NCI-H2171 treated with DMSO at 0.1 percent for 48 hours (cell line): ENCODE data around the gene APOBEC3F.
"Not testable (repeated sequence)": the region's sequence is repeated elsewhere in the genome, so short reads cannot be mapped to it uniquely, and the experiment has no call there.

Source experiments
- DNase-seq: peaks from one replicate; lab custom pipeline; 2025; lab: John Stamatoyannopoulos, UW

The APOBEC3F gene

DNA sequence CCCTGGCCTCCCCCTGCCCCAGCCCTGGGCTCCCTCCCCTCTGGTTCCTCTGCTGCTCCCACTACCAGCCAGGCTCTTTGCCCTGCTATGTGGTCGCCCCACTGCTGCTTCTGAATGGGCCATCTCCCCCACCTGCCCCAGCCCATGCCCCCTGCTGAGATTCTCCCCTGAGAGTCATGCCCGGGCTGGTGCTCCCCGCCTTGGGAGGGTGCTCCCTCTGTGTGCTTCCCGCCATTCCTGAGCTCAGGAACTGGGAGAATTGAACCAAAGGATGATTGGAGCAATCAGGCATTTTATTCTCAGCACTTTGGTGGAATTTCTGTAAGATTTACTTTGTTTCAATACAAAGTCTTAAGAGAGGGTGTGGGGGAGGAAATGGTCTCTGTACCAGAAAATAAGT, 12.9 kb upstream of the APOBEC3F start:
- no peak for DNase-seq

DNA sequence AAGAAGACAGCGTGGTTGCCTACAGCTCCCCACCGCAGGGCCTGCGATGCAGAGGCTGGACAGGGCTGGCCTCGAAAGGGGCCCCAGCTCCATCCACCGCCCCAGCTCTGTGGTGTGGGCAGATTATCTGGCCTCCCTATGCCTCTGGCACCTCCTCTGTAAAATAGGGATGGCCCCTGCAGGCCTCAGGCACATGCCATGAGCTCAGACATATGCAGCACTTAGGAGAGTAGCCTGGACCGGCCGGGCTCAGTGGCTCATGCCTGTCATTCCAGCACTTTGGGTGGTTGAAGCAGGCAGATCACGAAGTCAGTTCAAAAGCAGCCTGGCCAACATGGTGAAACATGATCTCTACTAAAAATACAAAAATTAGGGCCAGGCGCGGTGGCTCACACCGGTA, 12.4 kb upstream of the APOBEC3F start:
- no peak for DNase-seq

DNA sequence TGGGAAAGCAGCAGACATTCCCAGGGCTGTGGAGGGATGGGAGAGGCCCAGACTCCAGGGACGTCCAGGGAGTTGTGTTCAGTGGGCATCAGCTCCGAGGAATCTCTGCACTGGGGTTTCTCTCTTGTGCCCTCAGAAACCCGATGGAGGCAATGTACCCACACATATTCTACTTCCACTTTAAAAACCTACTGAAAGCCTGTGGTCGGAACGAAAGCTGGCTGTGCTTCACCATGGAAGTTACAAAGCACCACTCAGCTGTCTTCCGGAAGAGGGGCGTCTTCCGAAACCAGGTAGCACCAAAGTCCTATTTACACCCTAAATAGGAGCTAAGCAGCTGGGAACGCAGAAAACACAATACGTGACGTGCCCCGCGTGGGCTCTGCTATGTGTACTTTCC, 11.4 kb upstream of the APOBEC3F start:
- DNase-seq = no peak

DNA sequence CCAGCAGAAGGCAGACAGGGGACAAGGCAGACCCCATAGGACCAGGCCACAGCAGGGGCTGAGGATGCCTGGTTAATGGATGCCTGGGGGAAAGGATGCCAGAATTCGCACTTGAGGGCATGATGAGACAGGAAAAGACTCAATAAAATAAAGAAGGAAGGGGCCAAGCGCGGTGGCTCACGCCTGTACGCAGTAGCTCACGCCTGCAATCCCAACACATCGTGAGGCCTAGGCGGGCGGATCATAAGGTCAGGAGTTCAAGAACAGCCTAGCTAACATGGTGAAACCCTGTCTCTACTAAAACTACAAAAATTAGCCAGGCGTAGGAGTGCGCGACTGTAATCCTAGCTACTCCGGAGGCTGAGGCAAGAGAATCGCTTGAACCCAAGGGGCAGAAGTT, 10.0 kb upstream of the APOBEC3F start:
- no peak for DNase-seq

DNA sequence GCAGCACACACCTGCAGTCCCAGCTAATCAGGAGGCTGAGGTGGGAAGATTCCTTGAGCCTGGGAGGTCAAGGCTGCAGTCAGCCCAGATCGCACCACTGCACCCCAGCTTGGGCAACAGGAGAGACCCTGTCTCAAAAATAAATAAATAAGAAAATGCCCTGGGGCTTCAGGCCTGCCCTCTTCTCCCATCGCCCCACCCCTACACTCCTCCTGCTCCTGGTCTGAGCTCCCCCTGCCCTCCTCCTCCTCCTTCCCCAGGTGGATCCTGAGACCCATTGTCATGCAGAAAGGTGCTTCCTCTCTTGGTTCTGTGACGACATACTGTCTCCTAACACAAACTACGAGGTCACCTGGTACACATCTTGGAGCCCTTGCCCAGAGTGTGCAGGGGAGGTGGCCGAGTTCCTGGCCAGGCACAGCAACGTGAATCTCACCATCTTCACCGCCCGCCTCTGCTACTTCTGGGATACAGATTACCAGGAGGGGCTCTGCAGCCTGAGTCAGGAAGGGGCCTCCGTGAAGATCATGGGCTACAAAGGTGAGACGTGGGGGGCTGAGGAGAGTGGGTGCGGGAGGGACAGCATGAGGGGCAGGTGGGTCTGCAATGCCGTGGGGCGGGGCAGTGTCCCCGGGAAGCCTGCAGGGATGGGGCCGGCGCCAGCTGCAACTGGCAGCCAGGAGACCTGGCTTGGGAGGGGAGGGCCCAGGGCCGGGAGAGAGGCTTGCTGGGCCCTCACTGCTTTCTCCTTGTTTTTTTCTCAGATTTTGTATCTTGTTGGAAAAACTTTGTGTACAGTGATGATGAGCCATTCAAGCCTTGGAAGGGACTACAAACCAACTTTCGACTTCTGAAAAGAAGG, 9.0 kb upstream of the APOBEC3F start:
- DNase-seq = not testable (repeated sequence)

DNA sequence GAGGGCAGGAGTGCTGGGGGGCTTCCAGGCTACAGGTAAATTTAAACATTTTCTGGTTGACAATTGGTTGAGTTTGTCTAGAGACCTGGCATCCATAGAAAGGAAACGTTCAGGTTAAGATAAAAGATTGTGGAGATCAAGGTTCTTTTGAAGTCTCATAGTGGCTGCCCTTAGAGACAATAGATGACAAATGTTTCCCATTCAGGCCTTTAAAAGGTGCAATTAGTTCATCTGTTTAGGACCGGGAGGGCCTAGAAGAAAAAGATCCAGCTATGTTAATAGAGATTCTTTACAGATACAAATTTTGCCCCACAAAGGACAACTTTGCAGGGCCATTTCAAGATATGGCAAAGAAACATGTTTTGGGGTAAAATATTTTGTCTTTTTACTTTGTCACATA, 3.6 kb upstream of the APOBEC3F start:
- not testable (repeated sequence) for DNase-seq

DNA sequence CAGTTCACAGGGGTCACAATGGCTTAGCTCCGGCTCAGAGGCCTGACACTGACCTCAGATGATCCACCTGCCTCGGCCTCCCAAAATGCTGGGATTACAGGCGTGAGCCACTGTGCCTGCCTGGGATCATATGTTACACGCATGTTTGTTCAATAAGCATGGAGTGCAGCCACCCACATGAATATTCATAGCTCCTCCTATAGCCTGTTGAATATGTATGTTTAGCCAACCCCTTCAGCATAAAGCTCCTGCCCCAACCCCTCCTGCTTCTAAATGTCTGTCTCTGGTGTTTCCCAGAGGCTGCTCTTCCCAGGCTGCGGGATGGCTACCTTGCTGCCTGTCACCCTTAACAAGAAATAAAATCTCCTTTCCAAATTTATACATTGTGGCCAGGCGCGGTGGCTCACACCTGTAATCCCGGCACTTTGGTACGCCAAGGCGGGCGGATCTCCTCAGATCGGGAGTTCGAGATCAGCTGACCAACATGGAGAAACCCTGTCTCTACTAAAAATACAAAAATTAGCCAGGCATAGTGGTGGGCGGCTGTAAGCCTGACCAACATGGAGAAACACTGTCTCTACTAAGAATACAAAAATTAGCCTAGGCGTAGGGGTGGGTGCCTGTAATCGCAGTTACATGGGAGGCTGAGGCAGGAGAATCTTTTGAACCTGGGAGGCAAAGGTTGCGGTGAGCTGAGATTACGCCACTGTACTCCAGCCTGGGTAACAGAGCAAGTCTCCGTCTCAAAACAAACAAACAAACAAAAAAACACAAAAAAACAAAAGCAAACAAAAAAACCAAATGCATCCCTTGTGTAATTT, 1.1 kb upstream of the APOBEC3F start:
- DNase-seq = no peak

DNA sequence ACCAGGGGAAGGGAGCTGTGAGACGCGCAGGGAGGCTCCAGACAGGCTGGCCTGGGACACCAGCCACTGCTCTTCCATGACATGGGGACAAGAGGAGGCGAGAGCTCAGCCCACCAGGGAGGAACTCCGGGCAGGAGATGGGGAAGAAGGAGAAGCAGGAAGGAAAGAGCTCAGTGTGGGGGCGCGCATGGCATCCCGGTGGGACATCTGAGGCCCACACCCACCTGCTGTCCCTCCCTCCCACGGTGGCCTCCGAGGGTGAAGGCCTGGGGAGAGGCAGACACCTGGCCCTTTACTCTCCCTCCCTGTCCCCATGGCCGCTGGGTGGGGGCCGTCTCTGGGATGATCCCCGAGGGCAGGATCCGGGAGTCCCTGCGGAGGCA, 518 bp upstream of the APOBEC3F start:
- not testable (repeated sequence) for DNase-seq

DNA sequence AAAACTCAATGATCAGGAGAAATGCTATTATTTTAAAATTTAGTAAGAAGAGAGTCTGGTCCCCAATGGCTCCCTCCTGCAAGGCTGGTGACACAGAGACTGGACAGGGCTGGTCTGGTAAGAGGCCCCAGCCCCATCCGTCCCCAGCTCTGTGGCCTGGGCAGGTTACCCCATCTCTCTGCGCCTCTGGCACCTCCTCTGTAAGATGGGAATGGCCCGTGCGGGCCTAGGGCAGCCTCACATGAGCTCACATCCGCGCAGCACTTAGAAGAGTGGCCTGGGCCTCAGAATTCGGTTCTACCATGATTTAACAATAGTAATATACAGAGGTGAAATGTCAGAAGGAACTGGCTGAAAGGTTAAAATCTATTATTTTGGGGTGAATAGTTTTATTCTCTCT, 1.2 kb downstream of the APOBEC3F start:
- DNase-seq = no peak

DNA sequence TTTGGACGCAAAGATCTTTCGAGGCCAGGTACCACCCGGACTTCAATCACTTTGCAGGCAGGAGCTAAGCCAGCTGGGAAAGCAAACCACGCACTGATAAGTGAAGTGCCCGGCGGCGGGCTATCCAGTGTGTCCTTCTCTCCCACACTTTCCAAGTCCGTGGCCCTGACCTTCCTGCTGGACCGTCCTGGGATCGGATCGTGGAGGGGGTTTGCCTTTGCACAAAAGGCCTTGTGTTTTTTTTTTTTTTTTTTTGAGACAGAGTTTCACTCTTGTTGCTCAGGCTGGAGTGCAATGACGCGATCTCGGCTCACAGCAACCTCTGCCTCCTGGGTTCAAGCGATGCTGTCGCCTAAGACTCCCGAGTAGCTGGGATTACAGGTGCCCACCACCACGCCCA, 2.4 kb downstream of the APOBEC3F start:
- DNase-seq = not testable (repeated sequence)

DNA sequence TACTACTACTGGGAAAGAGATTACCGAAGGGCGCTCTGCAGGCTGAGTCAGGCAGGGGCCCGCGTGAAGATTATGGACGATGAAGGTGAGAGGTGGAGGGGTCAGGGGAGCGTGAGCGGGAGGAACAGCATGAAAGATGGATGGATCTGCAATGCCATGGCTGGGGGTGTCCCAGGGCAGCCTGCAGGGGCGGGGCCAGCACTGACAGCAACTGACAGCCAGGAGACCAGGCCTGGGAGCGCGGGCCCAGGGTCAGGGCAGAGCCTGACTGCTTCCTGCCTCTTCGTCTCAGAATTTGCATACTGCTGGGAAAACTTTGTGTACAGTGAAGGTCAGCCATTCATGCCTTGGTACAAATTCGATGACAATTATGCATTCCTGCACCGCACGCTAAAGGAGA, 4.5 kb downstream of the APOBEC3F start:
- not testable (repeated sequence) for DNase-seq

DNA sequence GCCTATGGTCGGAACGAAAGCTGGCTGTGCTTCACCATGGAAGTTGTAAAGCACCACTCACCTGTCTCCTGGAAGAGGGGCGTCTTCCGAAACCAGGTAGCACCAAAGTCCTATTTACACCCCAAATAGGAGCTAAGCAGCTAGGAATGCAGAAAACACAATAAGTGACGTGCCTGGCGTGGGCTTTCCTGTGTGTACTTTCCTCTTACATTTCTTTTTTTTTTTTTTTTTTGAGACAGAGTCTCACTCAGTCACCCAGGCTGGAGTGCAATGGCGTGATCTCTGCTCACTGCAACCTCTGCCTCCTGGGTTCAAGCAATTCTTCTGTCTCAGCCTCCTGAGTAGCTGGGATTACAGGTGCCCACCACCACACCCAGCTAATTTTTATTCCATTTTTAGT, 8.8 kb downstream of the APOBEC3F start:
- DNase-seq = not testable (repeated sequence)

DNA sequence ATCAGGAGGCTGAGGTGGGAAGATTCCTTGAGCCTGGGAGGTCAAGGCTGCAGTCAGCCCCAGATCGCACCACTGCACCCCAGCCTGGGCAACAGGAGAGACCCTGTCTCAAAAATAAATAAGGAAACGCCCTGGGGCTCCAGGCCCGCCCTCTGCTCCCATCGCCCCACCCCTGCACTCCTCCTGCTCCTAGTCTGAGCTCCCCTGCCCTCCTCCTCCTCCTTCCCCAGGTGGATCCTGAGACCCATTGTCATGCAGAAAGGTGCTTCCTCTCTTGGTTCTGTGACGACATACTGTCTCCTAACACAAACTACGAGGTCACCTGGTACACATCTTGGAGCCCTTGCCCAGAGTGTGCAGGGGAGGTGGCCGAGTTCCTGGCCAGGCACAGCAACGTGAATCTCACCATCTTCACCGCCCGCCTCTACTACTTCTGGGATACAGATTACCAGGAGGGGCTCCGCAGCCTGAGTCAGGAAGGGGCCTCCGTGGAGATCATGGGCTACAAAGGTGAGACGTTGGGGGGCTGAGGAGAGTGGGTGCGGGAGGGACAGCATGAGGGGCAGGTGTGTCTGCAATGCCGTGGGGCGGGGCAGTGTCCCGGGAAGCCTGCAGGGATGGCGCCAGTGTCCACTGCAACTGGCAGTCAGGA, 11.3 kb downstream of the APOBEC3F start:
- not testable (repeated sequence) for DNase-seq

DNA sequence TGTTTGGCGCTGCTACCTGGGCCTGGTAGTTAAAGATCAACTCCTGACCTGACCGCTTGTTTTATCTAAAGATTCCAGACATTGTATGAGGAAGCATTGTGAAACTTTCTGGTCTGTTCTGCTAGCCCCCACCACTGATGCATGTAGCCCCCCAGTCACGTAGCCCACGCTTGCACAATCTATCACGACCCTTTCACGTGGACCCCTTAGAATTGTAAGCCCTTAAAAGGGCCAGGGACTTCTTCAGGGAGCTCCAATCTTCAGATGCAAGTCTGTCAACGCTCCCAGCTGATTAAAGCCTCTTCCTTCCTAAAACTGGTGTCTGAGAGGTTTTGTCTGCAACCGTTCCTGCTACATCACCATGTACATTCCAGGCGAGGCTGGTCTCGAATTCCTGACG, 15.0 kb downstream of the APOBEC3F start:
- DNase-seq = no peak

DNA sequence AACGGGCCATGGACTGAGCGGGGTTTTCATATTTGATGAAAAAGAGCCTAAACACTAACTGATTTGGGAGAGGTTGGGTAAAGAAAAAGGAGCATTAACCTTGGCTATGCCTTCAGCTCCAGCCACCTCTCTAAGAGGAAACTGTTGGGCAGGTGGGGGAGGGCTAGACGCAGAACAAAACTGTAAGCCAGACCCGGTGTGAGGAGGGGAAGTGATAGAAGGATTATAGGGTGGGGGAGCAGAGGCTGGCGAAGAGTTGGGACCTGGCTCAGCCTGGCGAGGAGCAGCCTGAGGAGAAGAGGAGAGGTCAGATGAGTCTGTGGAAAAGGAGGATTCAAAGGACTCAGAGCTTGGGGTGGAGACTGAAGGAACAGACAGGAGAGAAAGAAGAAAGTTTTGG, 20.6 kb downstream of the APOBEC3F start:
- DNase-seq = not testable (repeated sequence)

DNA sequence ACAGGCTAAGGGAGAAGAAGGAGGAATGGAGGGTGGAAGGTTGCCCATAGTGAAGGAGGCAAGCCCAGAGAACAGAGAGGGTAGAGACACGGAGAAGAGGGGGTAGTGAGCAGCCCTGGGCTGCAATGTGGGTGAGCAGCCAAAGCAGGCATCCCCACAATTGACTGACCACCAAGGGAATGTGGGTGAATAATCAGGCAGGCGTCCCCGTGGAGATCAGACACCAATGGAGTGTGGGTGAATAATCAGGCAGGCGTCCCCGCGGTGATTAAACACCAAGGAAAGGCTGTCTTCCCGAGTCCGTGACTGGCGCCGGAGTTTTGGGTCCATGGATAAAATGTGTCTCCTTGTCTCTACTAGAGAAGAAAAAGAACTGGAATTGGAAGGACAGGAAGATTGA, 21.3 kb downstream of the APOBEC3F start:
- not testable (repeated sequence) for DNase-seq

DNA sequence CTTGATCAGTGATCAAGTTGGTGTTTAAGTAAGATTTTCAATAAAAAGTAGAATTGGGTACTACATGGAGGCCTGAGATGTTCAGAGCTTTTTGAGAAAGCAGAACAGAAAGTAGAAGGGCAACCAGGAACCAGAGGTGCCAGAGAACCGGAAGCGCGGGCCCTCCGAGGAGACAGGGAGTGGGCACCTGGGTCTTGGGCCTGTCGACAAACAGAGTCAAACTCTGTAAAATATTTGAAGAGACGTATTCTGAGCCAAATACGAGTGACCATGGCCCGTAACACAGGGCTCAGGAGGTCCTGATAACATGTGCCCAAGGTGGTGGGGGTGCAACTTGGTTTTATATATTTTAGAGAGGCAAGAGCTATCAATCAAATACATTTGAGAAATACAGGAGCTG, 23.2 kb downstream of the APOBEC3F start:
- DNase-seq = not testable (repeated sequence)

DNA sequence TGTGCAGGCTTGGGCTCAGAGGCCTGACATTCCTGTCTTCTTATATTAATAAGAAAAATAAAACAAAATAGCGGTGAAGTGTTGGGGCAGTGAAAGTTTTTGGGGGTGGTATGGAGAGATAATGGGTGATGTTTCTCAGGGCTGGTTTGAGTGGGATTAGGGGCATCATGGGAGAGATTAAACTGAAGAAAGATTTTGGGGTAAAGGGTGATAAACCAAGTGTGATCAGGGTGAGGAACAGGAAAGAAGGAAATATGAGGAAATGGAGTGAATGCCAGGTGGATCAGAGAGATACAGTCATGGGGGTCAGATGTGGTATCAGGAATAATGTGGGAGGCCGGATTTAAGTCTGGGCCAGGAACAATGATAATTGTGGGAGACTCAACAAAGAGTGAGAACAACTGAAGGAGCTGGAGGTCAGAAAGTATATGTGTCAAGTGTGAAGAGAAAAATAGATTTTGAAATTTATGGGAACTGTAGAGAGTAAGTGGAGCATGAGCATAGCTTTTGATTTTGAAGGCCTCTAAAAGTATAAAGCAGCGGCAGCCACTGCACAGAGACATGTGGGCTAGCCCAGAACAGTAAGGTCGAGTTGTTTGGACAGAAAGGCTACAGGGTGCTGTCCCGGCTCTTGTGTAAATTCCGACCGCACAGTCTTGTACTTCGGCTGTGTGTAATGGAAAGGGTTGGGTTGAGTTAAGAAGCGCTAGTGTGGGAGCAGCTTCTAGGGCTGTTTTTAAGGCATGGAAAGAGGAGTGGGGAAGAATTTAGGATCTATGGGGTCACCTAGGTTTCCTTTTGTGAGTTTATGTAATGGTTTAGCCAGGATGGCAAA, 26.0 kb downstream of the APOBEC3F start:
- not testable (repeated sequence) for DNase-seq

DNA sequence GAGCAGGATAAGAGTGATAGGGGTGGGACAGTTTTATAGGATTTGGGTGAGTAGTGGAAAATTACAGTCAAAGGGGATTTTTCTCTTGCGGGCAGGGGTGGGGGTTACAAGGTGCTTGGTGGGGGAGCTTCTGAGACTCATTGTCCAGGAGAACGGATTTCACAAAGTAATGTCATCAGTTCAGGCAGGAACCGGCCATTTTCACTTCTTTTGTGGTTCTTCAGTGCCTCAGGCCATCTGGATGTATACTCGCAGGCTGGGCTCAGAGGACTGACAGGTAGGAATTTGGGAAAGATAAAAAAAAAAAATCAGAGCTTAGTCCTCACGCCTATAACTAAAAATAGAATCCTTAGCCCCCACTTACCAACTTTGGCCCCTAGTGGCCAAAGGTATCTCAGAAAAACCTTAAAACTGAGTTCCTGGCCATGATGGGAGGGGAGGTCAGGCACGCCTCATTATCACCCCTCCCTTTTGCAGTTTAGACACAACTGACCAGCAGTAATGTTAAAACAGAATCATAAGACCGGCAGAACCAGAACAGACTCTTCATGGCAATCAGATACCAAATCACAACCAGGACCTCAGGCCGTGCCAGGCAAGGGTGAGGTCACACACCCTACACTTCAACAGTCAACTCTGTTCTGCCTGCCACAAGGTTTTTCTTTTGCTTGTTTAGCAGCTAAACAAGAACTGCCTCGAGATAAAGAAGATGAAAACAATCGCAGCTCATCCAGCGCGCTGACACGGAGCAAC, 27.5 kb downstream of the APOBEC3F start:
- DNase-seq = no peak

DNA sequence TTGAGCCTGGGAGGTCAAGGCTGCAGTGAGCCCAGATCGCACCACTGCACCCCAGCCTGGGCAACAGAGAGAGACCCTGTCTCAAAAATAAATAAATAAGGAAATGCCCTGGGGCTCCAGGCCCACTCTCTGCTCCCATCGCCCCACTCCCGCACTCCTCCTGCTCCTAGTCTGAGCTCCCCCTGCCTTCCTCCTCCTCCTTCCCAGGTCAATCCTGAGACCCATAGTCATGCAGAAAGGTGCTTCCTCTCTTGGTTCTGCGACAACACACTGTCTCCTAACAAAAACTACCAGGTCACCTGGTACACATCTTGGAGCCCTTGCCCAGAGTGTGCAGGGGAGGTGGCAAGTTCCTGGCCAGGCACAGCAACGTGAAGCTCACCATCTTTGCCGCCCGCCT, 29.5 kb downstream of the APOBEC3F start:
- DNase-seq = no peak

DNA sequence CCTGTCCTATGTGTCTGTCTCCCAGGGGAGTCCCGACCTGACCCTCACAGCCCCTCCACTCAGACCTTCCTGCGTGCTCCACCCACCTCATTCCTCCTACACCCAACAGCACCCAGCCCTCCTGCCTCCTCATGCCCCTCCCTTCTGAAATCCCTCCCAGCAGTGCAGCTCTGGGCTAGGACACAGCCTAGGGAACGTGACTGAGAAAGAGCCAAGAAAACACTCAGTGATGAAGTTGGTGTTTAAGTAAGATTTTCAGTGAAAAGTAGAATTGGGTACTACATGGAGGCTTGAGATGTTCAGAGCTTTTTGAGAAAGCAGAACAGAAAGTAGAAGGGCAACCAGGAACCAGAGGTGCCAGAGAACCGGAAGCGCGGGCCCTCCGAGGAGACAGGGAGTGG, 31.9 kb downstream of the APOBEC3F start:
- DNase-seq = not testable (repeated sequence)
